Testis (tissue), 3 donors: Measurements from ENCODE around the gene FOXP4. TPM values are rescaled to one million over a fixed set of nuclear protein-coding genes. Genes with fewer than 3 reads are reported as not detected.

ENCODE experiments used
- DNase-seq: peaks from one replicate; pipeline ENCODE4 v3.0.0-alpha.2; 2019
- H3K27ac ChIP-seq, 2 donors: fragments of 200-600 bp; sonication (generic); one replicate each; pipeline ENCODE4 v1.5.1; 2019
- H3K27me3 ChIP-seq: fragments of 200-600 bp; sonication (generic); one replicate; pipeline ENCODE4 v1.5.1; 2019
- H3K36me3 ChIP-seq: fragments of 200-600 bp; sonication (generic); one replicate; pipeline ENCODE4 v1.5.1; 2017; ENCODE audit warnings: low read depth; ENCODE audit errors: missing control alignments
- H3K4me1 ChIP-seq: fragments of 200-600 bp; sonication (generic); one replicate; pipeline ENCODE4 v1.5.1; 2019
- H3K4me3 ChIP-seq, 2 donors: fragments of 200-600 bp; sonication (generic); one replicate each; pipeline ENCODE4 v1.5.1; 2017 to 2019
- H3K9me3 ChIP-seq: fragments of 200-600 bp; sonication (generic); one replicate; pipeline ENCODE4 v1.5.1; 2017
- POLR2A ChIP-seq: fragments of 450-650 bp; IDR thresholded peaks from one replicate; pipeline ENCODE4 v1.6.1; 2017; ENCODE audit warnings: antibody characterized with exemption, mild to moderate bottlenecking, moderate library complexity
- WGBS, 2 donors: methylation state at CpG; one replicate each; pipeline ENCODE4 v1.1.5; 2018; 5-methylcytosine and 5-hydroxymethylcytosine counted together
- intact Hi-C: fragments of 100-400 bp; cut with DNase I; formaldehyde crosslinking; loops from one replicate; pipeline ENCODE4 v1.15.1; 2023; ENCODE audit warnings: low total_unique reads
- polyA plus RNA-seq: library from polyadenylated mRNA; stranded (reverse); fragments of 350-450 nt; fragmentation: Illumina TruSeq; extraction: RNeasy Lipid Tissue Mini Kit (QIAGEN cat#74804); gene quantifications from one replicate; pipeline ENCODE4 v1.2.3, GENCODE V29; 2014; ENCODE audit warnings: low read depth, low replicate concordance; ENCODE audit not compliant: insufficient read depth
- total RNA-seq, 2 donors: library from RNA; depleted of rRNA; stranded (reverse); fragments of >200 nt; gene quantifications; one replicate each; pipeline ENCODE4 v1.2.3, GENCODE V29; 2016
- TF ChIP-seq, protein P1 (sequence below), 3 experiments: fragments of 450-650 bp in 2 of 3; fragments of 200-600 bp in 1 of 3; sonication (generic) in 1 of 3; IDR thresholded peaks; one replicate each; pipeline ENCODE4 v1.5.1; 2016 to 2019; ENCODE audit warnings: antibody characterized with exemption in 3 of 3, mild to moderate bottlenecking in 2 of 3, moderate library complexity in 1 of 3

The FOXP4 gene
- total and polyA plus RNA-seq, 3 donors from 2014 or later: 38.0 to 50.2 (median 39.7) TPM

DNA sequence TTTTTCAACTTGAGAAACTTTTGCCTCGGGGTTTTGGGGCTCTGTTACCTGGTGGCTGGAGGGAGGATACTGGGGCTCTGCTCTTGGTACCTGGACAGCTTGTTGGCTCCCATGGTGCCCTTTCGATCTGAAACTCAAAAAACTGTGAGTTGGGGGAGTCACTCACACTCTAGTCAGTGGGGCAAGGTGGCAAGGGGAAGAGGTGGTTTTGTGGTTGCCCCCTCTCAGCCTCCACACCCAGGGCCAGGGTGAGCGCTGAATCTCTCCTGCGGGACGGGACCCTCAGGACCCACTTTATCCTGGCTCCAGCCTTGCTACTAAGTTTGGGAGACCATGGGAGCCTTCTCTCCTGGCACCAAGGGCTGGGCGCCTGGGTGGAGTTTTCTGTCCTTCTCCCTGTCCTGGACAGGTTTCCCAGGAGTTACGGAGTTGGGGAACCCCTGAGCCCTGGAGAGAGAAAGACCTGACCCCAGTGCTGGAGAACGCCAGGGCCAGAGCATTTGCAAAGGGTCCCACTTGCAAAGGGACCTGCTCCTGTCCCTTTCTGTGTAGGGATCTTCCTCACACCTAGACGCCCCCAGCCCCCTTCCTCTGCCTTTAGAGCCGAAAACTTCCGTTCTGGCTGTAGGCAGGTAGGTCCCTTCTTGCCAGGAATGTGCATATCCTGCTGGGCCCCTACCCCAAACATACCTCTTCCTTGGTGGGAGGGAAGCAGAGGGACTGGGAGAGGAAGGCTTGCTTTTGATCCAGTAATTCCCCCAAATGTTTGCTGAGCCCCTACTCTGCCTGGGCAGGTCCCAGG lies 2.9 kb downstream of the FOXP4 start:
- DNase-seq: no peak
- H3K4me1 ChIP-seq: peaks cover 21% of the 10 kb centered on the region
- TF ChIP-seq POLR2A: no peak
- TF ChIP-seq, protein P1, sequence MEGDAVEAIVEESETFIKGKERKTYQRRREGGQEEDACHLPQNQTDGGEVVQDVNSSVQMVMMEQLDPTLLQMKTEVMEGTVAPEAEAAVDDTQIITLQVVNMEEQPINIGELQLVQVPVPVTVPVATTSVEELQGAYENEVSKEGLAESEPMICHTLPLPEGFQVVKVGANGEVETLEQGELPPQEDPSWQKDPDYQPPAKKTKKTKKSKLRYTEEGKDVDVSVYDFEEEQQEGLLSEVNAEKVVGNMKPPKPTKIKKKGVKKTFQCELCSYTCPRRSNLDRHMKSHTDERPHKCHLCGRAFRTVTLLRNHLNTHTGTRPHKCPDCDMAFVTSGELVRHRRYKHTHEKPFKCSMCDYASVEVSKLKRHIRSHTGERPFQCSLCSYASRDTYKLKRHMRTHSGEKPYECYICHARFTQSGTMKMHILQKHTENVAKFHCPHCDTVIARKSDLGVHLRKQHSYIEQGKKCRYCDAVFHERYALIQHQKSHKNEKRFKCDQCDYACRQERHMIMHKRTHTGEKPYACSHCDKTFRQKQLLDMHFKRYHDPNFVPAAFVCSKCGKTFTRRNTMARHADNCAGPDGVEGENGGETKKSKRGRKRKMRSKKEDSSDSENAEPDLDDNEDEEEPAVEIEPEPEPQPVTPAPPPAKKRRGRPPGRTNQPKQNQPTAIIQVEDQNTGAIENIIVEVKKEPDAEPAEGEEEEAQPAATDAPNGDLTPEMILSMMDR (IDR thresholded peaks at IDR 0.05): no peak
- no peak overlapping the region for H3K4me3 ChIP-seq
- H3K36me3 ChIP-seq: no peaks in the 10 kb centered on the region
- no peaks in the 10 kb centered on the region for H3K27me3 ChIP-seq
- H3K27ac ChIP-seq: no peak overlapping the region
- WGBS, 2 donors: 80% methylated on average over 7 to 10 of the region's 11 CpGs
- no peaks in the 10 kb centered on the region for H3K9me3 ChIP-seq
- intact Hi-C loops: no loop called here

DNA sequence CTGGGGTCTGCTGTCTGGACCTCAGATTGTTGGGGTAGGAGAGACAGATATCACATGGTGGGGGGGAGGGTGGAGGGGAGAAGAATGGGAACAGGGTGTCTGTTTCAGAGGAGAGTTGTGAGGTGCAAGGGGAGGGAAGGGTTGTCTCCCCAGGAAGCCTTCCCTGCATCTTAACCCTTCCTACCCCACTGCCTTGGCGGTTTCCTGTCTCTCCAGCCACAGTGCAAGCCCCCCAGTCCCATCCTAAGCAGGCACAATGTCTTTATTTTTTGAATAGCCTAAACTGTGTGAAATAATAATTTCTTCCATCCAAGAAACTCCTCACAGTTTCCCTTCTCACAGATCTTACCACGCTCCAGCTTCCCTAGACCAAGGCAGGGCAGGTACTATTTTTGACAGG lies 3.5 kb downstream of the FOXP4 start:
- Histone ChIP-seq H3K27ac (no peak overlapping the region), H3K36me3 (no peaks in the 10 kb centered on the region), H3K4me3 (no peak overlapping the region), H3K4me1 (peaks cover 21% of the 10 kb centered on the region), H3K27me3 (no peaks in the 10 kb centered on the region), H3K9me3 (no peaks in the 10 kb centered on the region)
- DNase-seq: no peak
- intact Hi-C loops: no loop called here
- 87 to 96% methylated on average over 2 of the region's 2 CpGs for WGBS, 2 donors
- TF ChIP-seq, protein P1 (IDR thresholded peaks at IDR 0.05): no peak
- TF ChIP-seq POLR2A: no peak

DNA sequence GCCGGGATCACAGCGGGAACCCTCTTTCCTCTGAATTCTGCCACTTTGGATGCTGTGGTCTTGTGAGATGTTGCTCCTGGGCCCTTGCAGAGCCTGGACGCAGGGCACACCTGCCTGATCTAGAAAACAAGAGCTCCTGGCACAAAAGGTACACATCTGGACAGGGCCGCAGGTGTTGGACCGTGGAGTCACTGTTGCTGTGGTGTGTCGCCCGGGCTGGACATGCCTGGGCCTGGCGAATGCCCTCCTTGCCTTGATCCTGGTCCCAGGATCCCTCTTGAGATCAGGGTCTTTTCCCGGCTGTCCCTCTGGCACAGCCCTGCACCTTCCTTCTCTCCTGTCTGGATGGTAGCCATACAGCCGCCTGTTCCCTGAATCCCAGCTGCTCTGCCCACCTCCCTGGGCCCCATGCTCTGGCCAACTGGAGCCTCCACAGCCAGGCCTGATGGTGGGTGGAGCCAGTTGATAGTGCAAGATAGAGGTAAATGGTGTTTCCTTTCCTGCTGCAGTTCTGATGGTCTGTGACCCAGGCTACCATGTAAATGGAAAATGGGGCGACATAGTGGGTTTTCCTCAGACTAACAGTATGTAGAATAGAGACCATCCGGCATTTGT lies 5.0 kb downstream of the FOXP4 start:
- TF ChIP-seq, protein P1 (IDR thresholded peaks at IDR 0.05): no peak
- TF ChIP-seq POLR2A: no peak
- Histone ChIP-seq H3K4me1 (peaks cover 12% of the 10 kb centered on the region), H3K9me3 (no peaks in the 10 kb centered on the region), H3K27ac (no peak overlapping the region), H3K27me3 (no peaks in the 10 kb centered on the region), H3K36me3 (no peaks in the 10 kb centered on the region), H3K4me3 (no peak overlapping the region)
- DNase-seq: no peak
- 93 to 98% methylated on average over 6 to 12 of the region's 12 CpGs for WGBS, 2 donors
- intact Hi-C loops: no loop called here

DNA sequence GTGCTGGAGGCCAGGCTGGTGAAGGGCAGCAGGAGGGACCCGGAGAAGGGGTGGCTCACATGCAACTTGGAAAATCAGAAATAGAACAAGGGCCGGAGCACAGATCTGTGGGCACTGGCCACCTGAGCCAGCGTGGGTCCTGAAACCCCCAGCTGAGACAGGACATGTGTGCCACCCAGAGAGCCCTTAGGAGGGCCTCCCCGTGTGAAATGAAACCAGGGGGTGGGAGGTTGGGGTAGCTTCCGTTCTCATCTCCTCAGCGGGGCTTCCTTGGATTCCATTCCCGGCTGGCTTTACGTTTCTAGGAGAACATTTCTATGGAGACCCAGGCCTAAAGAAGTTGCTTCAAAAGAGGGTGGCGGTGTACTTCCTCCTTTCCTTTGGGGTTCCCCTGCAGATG lies 5.7 kb downstream of the FOXP4 start:
- 83 to 90% methylated on average over 9 of the region's 9 CpGs for WGBS, 2 donors
- TF ChIP-seq POLR2A: no peak
- TF ChIP-seq, protein P1 (IDR thresholded peaks at IDR 0.05): no peak
- DNase-seq: no peak
- no peaks in the 10 kb centered on the region for H3K27me3 ChIP-seq
- H3K4me1 ChIP-seq: peaks cover 12% of the 10 kb centered on the region
- no peak overlapping the region for H3K4me3 ChIP-seq
- no peaks in the 10 kb centered on the region for H3K36me3 ChIP-seq
- no peaks in the 10 kb centered on the region for H3K9me3 ChIP-seq
- H3K27ac ChIP-seq: no peak overlapping the region
- intact Hi-C loops: no loop called here
